Smooth muscle cell (in vitro differentiated cells): ENCODE measurements around the gene TICAM2. TPM values are rescaled to one million over a fixed set of nuclear protein-coding genes. Genes with fewer than 3 reads are reported as not detected.

Source experiments
- DNase-seq: peaks from one replicate; lab custom pipeline; 2025; ENCODE audit not compliant: unreplicated experiment; lab: John Stamatoyannopoulos, UW
- H2AFZ ChIP-seq: fragments of 200-600 bp; sonication (generic); 2 replicates; pipeline ENCODE4 v1.6.0; 2016; ENCODE audit warnings: antibody characterized with exemption, low read depth, mild to moderate bottlenecking
- H3F3A ChIP-seq: fragments of 200-600 bp; sonication (generic); 2 replicates; pipeline ENCODE4 v1.6.0; 2017; ENCODE audit warnings: antibody characterized with exemption, low read depth
- H3K27ac ChIP-seq: fragments of 200-600 bp; sonication (generic); 2 replicates; pipeline ENCODE4 v1.5.1; 2016; ENCODE audit warnings: low read depth, mild to moderate bottlenecking
- H3K27me3 ChIP-seq: fragments of 200-600 bp; sonication (generic); 2 replicates; pipeline ENCODE4 v1.6.1; 2016; ENCODE audit warnings: low read depth, mild to moderate bottlenecking
- H3K36me3 ChIP-seq: fragments of 200-600 bp; sonication (generic); 2 replicates; pipeline ENCODE4 v1.5.1; 2016; ENCODE audit warnings: low read depth
- H3K4me1 ChIP-seq: fragments of 200-600 bp; sonication (generic); 2 replicates; pipeline ENCODE4 v1.5.1; 2016; ENCODE audit warnings: low read depth
- H3K4me2 ChIP-seq: fragments of 200-600 bp; sonication (generic); 2 replicates; pipeline ENCODE4 v1.6.0; 2016; ENCODE audit warnings: mild to moderate bottlenecking
- H3K4me3 ChIP-seq: fragments of 200-600 bp; sonication (generic); 2 replicates; pipeline ENCODE4 v1.5.1; 2016; ENCODE audit warnings: mild to moderate bottlenecking
- H3K79me2 ChIP-seq: fragments of 200-600 bp; sonication (generic); 2 replicates; pipeline ENCODE4 v1.6.0; 2016; ENCODE audit warnings: low read depth, mild to moderate bottlenecking
- H3K9ac ChIP-seq: fragments of 200-600 bp; sonication (generic); 2 replicates; pipeline ENCODE4 v1.6.0; 2016; ENCODE audit warnings: low read depth
- H3K9me3 ChIP-seq: fragments of 200-600 bp; sonication (generic); replicated peaks from 2 replicates; pipeline ENCODE4 v1.5.1; 2016; ENCODE audit warnings: low read depth
- H4K20me1 ChIP-seq: fragments of 200-600 bp; sonication (generic); 2 replicates; pipeline ENCODE4 v1.6.0; 2016; ENCODE audit warnings: low read depth
- WGBS: methylation state at CpG from one replicate; pipeline ENCODE4 v1.1.7; 2016; ENCODE audit warnings: low lambda C conversion rate; 5-methylcytosine and 5-hydroxymethylcytosine counted together
- polyA plus RNA-seq: library from polyadenylated mRNA; unstranded; fragments of >200 nt; fragmentation: Nextera tagmentation; extraction: Ambion mirVana; gene quantifications from 2 replicates; pipeline ENCODE4 v1.2.1, GENCODE V29; 2016
- total RNA-seq: library from RNA; depleted of rRNA; stranded (reverse); fragments of >200 nt; gene quantifications from 2 replicates; pipeline ENCODE4 v1.2.3, GENCODE V29; 2014
- TF ChIP-seq, protein P1 (sequence below): fragments of 200-600 bp; sonication (generic); IDR thresholded peaks from 2 replicates; pipeline ENCODE4 v1.5.1; 2017; ENCODE audit warnings: borderline replicate concordance, mild to moderate bottlenecking, antibody characterized with exemption; ENCODE audit not compliant: insufficient read depth, poor library complexity, severe bottlenecking

TICAM2 gene
- total and polyA plus RNA-seq, 2 experiments from 2014 or later = 11.5 to 13.3 TPM

DNA sequence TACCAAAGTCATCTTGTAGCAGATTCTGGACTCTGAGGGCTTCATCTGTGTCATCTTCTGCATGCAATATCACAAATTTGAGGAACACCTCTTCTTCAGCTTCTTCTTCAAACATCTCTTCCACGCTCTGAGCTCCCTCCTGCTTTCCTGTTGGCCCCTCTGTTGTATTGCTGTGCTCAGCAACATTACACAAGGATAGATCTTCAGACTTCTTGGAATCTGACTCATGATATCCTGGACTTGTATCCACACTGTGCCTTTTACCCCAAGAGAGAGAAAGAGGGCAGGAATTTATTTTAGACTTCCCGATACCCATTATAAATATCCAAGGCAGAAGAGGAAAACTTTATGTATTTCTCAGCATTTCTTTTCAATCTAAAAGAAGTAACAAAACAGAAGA, 21.3 kb downstream of the TICAM2 start:
- H4K20me1 ChIP-seq = peaks cover 14% of the 10 kb centered on the region
- no peaks in the 10 kb centered on the region for H3F3A ChIP-seq
- H2AFZ ChIP-seq = no peak overlapping the region
- H3K9ac ChIP-seq = no peak overlapping the region
- TF ChIP-seq, protein P1, sequence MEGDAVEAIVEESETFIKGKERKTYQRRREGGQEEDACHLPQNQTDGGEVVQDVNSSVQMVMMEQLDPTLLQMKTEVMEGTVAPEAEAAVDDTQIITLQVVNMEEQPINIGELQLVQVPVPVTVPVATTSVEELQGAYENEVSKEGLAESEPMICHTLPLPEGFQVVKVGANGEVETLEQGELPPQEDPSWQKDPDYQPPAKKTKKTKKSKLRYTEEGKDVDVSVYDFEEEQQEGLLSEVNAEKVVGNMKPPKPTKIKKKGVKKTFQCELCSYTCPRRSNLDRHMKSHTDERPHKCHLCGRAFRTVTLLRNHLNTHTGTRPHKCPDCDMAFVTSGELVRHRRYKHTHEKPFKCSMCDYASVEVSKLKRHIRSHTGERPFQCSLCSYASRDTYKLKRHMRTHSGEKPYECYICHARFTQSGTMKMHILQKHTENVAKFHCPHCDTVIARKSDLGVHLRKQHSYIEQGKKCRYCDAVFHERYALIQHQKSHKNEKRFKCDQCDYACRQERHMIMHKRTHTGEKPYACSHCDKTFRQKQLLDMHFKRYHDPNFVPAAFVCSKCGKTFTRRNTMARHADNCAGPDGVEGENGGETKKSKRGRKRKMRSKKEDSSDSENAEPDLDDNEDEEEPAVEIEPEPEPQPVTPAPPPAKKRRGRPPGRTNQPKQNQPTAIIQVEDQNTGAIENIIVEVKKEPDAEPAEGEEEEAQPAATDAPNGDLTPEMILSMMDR = no peak
- DNase-seq = no peak
- peaks cover 16% of the 10 kb centered on the region for H3K79me2 ChIP-seq
- H3K9me3 ChIP-seq = no peaks in the 10 kb centered on the region
- H3K4me1 ChIP-seq = peaks cover 8% of the 10 kb centered on the region
- H3K4me2 ChIP-seq = no peak overlapping the region
- H3K4me3 ChIP-seq = no peak overlapping the region
- 79% methylated on average over 2 of the region's 2 CpGs for WGBS
- H3K36me3 ChIP-seq = no peaks in the 10 kb centered on the region
- no peaks in the 10 kb centered on the region for H3K27me3 ChIP-seq
- no peak overlapping the region for H3K27ac ChIP-seq

GRCh38 chr5:115579747-115580173, 22.5 kb downstream of the TICAM2 start:
- Histone ChIP-seq H3K9me3 (no peaks in the 10 kb centered on the region), H3K4me2 (no peak overlapping the region), H3K36me3 (no peaks in the 10 kb centered on the region), H3K27me3 (no peaks in the 10 kb centered on the region), H3K9ac (no peak overlapping the region), H3K27ac (peak overlapping the region; percentile 45), H2AFZ (no peak overlapping the region), H3K4me1 (peaks cover 8% of the 10 kb centered on the region), H3K4me3 (no peak overlapping the region), H3F3A (no peaks in the 10 kb centered on the region), H4K20me1 (peaks cover 9% of the 10 kb centered on the region), H3K79me2 (peaks cover 16% of the 10 kb centered on the region)
- WGBS = 47% methylated on average over 6 of the region's 6 CpGs
- TF ChIP-seq, protein P1 = no peak
- DNase-seq = no peak

DNA sequence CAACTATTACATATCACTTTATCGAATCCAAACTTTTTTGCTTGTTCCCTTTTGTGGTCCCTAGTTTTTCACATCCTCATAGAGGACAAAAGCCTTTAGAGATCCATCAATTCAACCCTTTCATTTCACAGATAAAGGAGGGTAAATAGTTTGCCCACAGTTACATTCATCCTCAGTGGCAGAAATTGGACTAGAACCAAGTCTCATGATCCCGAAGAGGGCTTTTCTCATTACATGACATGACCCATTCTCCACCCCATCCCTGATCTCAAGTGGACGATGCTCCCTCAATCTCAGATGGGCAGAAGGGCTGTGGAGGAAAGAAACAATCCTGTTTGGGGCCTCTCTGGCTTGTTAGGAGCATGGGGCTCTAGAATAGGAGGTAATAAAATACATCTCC, 23.1 kb downstream of the TICAM2 start:
- Histone ChIP-seq H2AFZ (no peak overlapping the region), H3K4me2 (no peak overlapping the region), H3K79me2 (peaks cover 16% of the 10 kb centered on the region), H3K27me3 (no peaks in the 10 kb centered on the region), H3F3A (no peaks in the 10 kb centered on the region), H4K20me1 (peaks cover 9% of the 10 kb centered on the region), H3K4me3 (no peak overlapping the region), H3K4me1 (peaks cover 8% of the 10 kb centered on the region), H3K9ac (no peak overlapping the region), H3K9me3 (no peaks in the 10 kb centered on the region), H3K36me3 (no peaks in the 10 kb centered on the region), H3K27ac (peak overlapping the region; percentile 45)
- TF ChIP-seq, protein P1 = no peak
- no peak for DNase-seq
- WGBS = 94% methylated on average over 3 of the region's 3 CpGs

GRCh38 chr5:115578657-115579056, 23.6 kb downstream of the TICAM2 start:
- H3K9me3 ChIP-seq = no peaks in the 10 kb centered on the region
- H2AFZ ChIP-seq = no peak overlapping the region
- WGBS = 96% methylated on average over 3 of the region's 3 CpGs
- peaks cover 16% of the 10 kb centered on the region for H3K79me2 ChIP-seq
- H3K4me1 ChIP-seq = peaks cover 6% of the 10 kb centered on the region
- no peak for DNase-seq
- no peak overlapping the region for H3K9ac ChIP-seq
- H3K36me3 ChIP-seq = no peaks in the 10 kb centered on the region
- H3K27ac ChIP-seq = no peak overlapping the region
- peaks cover 9% of the 10 kb centered on the region for H4K20me1 ChIP-seq
- H3F3A ChIP-seq = no peaks in the 10 kb centered on the region
- no peak overlapping the region for H3K4me2 ChIP-seq
- no peak overlapping the region for H3K4me3 ChIP-seq
- H3K27me3 ChIP-seq = no peaks in the 10 kb centered on the region
- TF ChIP-seq, protein P1 = no peak
